Ovary (tissue), 9 donors: Measurements from ENCODE around the gene ARHGEF4. TPM values are rescaled to one million over a fixed set of nuclear protein-coding genes. Genes with fewer than 3 reads are reported as not detected.

ENCODE experiments used
- DNase-seq, 5 donors: peaks; one replicate each; pipeline ENCODE4 v3.0.0-alpha.2; 2019 to 2020
- H3K27ac ChIP-seq, 2 donors: fragments of 200-600 bp; one replicate each; pipeline versions ENCODE4 v1.5.1 to v1.8.0; 2019 to 2022
- H3K27me3 ChIP-seq: fragments of 200-600 bp; one replicate; pipeline ENCODE4 v1.8.0; 2022
- H3K36me3 ChIP-seq: fragments of 200-600 bp; sonication (generic); one replicate; pipeline ENCODE4 v1.5.1; 2019
- H3K4me1 ChIP-seq: one replicate; pipeline ENCODE4 v1.8.1; 2013; ENCODE audit warnings: mild to moderate bottlenecking, moderate library complexity; ENCODE audit not compliant: insufficient read depth
- H3K4me3 ChIP-seq: fragments of 200-600 bp; sonication (generic); one replicate; pipeline ENCODE4 v1.5.1; 2017
- H3K9me3 ChIP-seq, 2 donors: fragments of 200-600 bp in 1 of 2; sonication (generic) in 1 of 2; one replicate each; pipeline versions ENCODE4 v1.5.1 to v1.8.1; 2013 to 2019; ENCODE audit warnings: mild to moderate bottlenecking in 1 of 2, moderate library complexity in 1 of 2
- EP300 ChIP-seq: sonication (generic); formaldehyde crosslinking; IDR thresholded peaks from one replicate; pipeline ENCODE4 v1.6.1; 2017; ENCODE audit warnings: antibody characterized with exemption
- POLR2A ChIP-seq: fragments of 450-650 bp; IDR thresholded peaks from one replicate; pipeline ENCODE4 v1.6.1; 2017; ENCODE audit warnings: antibody characterized with exemption, mild to moderate bottlenecking, moderate library complexity
- WGBS, 3 donors: extraction: QIAGEN DNeasy Blood & Tissue Kit in 1 of 3; methylation state at CpG; one replicate each; pipeline versions ENCODE4 v1.1.5 to v1.1.7; 2013 to 2017; 5-methylcytosine and 5-hydroxymethylcytosine counted together
- intact Hi-C, 4 donors: fragments of 100-400 bp; cut with DNase I; formaldehyde crosslinking; loops; one replicate each; pipeline versions ENCODE4 v1.11.0 to v1.15.1; 2022 to 2023
- polyA plus RNA-seq, 2 donors: library from polyadenylated mRNA; stranded (reverse); fragments of 200-250 nt in 1 of 2; fragments of 350-450 nt in 1 of 2; fragmentation: Illumina TruSeq in 1 of 2; extraction: RNeasy Lipid Tissue Mini Kit (QIAGEN cat#74804) in 1 of 2; gene quantifications; one replicate each; pipeline ENCODE4 v1.2.3, GENCODE V29; 2013 to 2014
- total RNA-seq, 7 donors: library from RNA; depleted of rRNA in 2 of 7; stranded (reverse); fragments of >200 nt in 2 of 7; fragmentation: NEBNext Ultra II Directional in 3 of 7; extraction: Animal tissue kit (Norgen Biotek cat#: 25700) in 3 of 7; gene quantifications; one replicate each; pipeline versions ENCODE4 v1.1.0 to v1.2.4, GENCODE V29; 2016 to 2023
- TF ChIP-seq, protein P1 (sequence below), 3 donors: fragments of 450-650 bp in 2 of 3; fragments of 200-600 bp in 1 of 3; IDR thresholded peaks; one replicate each; pipeline versions ENCODE4 v1.5.1 to v1.8.0; 2016 to 2022; ENCODE audit warnings: antibody characterized with exemption in 3 of 3, mild to moderate bottlenecking in 1 of 3
- donor health status: DM: no; HTN: no; CAD: no; lungs with moderate emphysema.
- donor health status: DM: no; HTN: no; CAD: no.
- donor health status: Bipolar disorder and iron deficiency.
- donor health status: DM: yes; HTN: yes; CAD: no.
- donor health status: DM: no; HTN: no; CAD: no.
- donor health status: DM: yes; HTN: yes; CAD: no.

Gene ARHGEF4
- total and polyA plus RNA-seq, 9 donors, result 8.6 to 27.4 (median 18.0) TPM

DNA sequence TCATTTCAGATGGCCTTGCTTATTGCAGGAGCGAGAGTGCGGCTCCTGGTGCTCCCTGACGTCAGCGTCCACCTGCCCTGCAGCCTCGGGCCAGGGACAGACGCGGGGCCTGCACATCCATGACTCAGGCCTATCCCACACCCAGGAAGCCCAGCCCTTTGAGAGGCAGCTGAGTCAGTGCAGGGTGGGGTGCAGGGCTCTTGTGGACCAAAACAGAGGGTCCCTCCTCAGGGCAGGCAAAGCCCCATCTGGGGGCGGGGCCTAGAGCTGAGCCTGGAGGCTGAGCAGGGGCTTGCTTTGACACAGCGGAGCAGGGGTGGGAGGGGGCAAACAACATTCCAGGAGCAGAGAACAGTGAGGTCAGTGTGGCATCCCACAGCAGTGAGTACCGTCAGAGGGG lies 7.7 kb upstream of the ARHGEF4 start:
- no peaks in the 10 kb centered on the region for H3K27me3 ChIP-seq

GRCh38 chr2:130830538-130830937 lies 6.2 kb upstream of the ARHGEF4 start:
- H3K4me3 ChIP-seq, result no peak overlapping the region
- H3K4me1 ChIP-seq, result no peaks in the 10 kb centered on the region
- TF ChIP-seq, protein P1, sequence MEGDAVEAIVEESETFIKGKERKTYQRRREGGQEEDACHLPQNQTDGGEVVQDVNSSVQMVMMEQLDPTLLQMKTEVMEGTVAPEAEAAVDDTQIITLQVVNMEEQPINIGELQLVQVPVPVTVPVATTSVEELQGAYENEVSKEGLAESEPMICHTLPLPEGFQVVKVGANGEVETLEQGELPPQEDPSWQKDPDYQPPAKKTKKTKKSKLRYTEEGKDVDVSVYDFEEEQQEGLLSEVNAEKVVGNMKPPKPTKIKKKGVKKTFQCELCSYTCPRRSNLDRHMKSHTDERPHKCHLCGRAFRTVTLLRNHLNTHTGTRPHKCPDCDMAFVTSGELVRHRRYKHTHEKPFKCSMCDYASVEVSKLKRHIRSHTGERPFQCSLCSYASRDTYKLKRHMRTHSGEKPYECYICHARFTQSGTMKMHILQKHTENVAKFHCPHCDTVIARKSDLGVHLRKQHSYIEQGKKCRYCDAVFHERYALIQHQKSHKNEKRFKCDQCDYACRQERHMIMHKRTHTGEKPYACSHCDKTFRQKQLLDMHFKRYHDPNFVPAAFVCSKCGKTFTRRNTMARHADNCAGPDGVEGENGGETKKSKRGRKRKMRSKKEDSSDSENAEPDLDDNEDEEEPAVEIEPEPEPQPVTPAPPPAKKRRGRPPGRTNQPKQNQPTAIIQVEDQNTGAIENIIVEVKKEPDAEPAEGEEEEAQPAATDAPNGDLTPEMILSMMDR (IDR thresholded peaks at IDR 0.05), result no peak
- no peak for TF ChIP-seq EP300
- TF ChIP-seq POLR2A, result no peak
- no peaks in the 10 kb centered on the region for H3K27me3 ChIP-seq
- H3K9me3 ChIP-seq, result no peaks in the 10 kb centered on the region
- intact Hi-C loops, result no loop called here
- 44 to 57% (median 53%) methylated on average over 2 of the region's 2 CpGs for WGBS, 3 donors
- no peak for DNase-seq
- H3K27ac ChIP-seq, result no peak overlapping the region
- no peaks in the 10 kb centered on the region for H3K36me3 ChIP-seq

More for the DNA sequence above, 7.7 kb upstream of the ARHGEF4 start:
- Histone ChIP-seq H3K36me3 (no peaks in the 10 kb centered on the region), H3K9me3 (no peaks in the 10 kb centered on the region), H3K27ac (no peak overlapping the region), H3K4me3 (no peak overlapping the region), H3K4me1 (no peaks in the 10 kb centered on the region)
- intact Hi-C loops, result no loop called here
- no peak for TF ChIP-seq POLR2A
- TF ChIP-seq, protein P1 (IDR thresholded peaks at IDR 0.05), result no peak
- no peak for TF ChIP-seq EP300
- WGBS, 3 donors, result 85 to 88% (median 87%) methylated on average over 10 of the region's 10 CpGs
- DNase-seq, result no peak

- intact Hi-C loops, result no loop called here
- Histone ChIP-seq H3K36me3 (no peaks in the 10 kb centered on the region), H3K27me3 (no peaks in the 10 kb centered on the region), H3K4me1 (no peaks in the 10 kb centered on the region), H3K27ac (no peak overlapping the region), H3K4me3 (no peak overlapping the region), H3K9me3 (no peaks in the 10 kb centered on the region)
- no peak for DNase-seq
- TF ChIP-seq EP300, result no peak
- no peak for TF ChIP-seq POLR2A
- TF ChIP-seq, protein P1 (IDR thresholded peaks at IDR 0.05), result no peak
- 63 to 72% (median 64%) methylated on average over 6 of the region's 6 CpGs for WGBS, 3 donors
These were observed 5.4 kb upstream of the ARHGEF4 start for GRCh38 chr2:130831356-130831755.

GRCh38 chr2:130832296-130832940 lies 4.3 kb upstream of the ARHGEF4 start:
- H3K27ac ChIP-seq, result no peak overlapping the region
- intact Hi-C loops, result no loop called here
- no peaks in the 10 kb centered on the region for H3K4me1 ChIP-seq
- H3K36me3 ChIP-seq, result no peaks in the 10 kb centered on the region
- H3K4me3 ChIP-seq, result no peak overlapping the region
- H3K27me3 ChIP-seq, result no peaks in the 10 kb centered on the region
- 66 to 79% (median 77%) methylated on average over 12 of the region's 12 CpGs for WGBS, 3 donors
- DNase-seq, result no peak
- TF ChIP-seq, protein P1 (IDR thresholded peaks at IDR 0.05), result no peak
- TF ChIP-seq POLR2A (no peak), EP300 (no peak)
- H3K9me3 ChIP-seq, result no peaks in the 10 kb centered on the region
